H1 (cell line): Measurements from ENCODE around the gene MBOAT1. TPM values are rescaled to one million over a fixed set of nuclear protein-coding genes. Genes with fewer than 3 reads are reported as not detected.

Source experiments
- CTCF ChIA-PET: fragments of 300-600 bp; sonication (Branson Sonifier 250); formaldehyde crosslinking; loops from one replicate; lab custom pipeline; 2021; ENCODE audit not compliant: partially characterized antibody; lab: Charles Lee
- POLR2A ChIA-PET: fragments of 300-600 bp; sonication (Branson Sonifier 250); formaldehyde crosslinking; loops from one replicate; lab custom pipeline; 2021; ENCODE audit warnings: inconsistent platforms; ENCODE audit not compliant: partially characterized antibody; lab: Charles Lee
- DNase-seq, 2 experiments: peaks; one replicate each; pipeline versions ENCODE4 v3.0.0 to v3.0.0-alpha.2; 2010 to 2022; ENCODE audit warnings: low spot score in 2 of 2, low read depth in 1 of 2, mixed read lengths in 1 of 2
- FAIRE-seq: peaks from 2 replicates; lab custom pipeline; 2011; peaks lifted over from hg19 to GRCh38; lab: Jason Lieb, UNC
- H2AFZ ChIP-seq: 2 replicates; pipeline ENCODE4 v1.8.1; 2012; ENCODE audit warnings: low read length, inconsistent platforms
- H2AK5ac ChIP-seq: 2 replicates; pipeline ENCODE4 v1.6.1; 2013; ENCODE audit warnings: low read depth, low read length
- H2BK120ac ChIP-seq: replicated peaks from 2 replicates; pipeline ENCODE3; 2013; ENCODE audit warnings: low read depth, low read length, inconsistent platforms
- H2BK12ac ChIP-seq: 2 replicates; pipeline ENCODE4 v1.6.1; 2013; ENCODE audit warnings: low read depth, low read length
- H2BK15ac ChIP-seq: 2 replicates; pipeline ENCODE4 v1.6.1; 2013; ENCODE audit warnings: low read length
- H2BK20ac ChIP-seq: 2 replicates; pipeline ENCODE4 v1.6.1; 2013; ENCODE audit warnings: low read length
- H2BK5ac ChIP-seq: 2 replicates; pipeline ENCODE4 v1.6.1; 2013; ENCODE audit warnings: low read depth, low read length
- H3K14ac ChIP-seq: 2 replicates; pipeline ENCODE4 v1.6.1; 2013; ENCODE audit warnings: inconsistent platforms; ENCODE audit not compliant: insufficient read length
- H3K18ac ChIP-seq: 2 replicates; pipeline ENCODE4 v1.6.1; 2013; ENCODE audit warnings: low read length; ENCODE audit errors: extremely low read depth
- H3K23ac ChIP-seq: 2 replicates; pipeline ENCODE4 v1.6.1; 2013; ENCODE audit warnings: inconsistent platforms; ENCODE audit not compliant: insufficient read length
- H3K23me2 ChIP-seq: 2 replicates; pipeline ENCODE4 v1.6.1; 2013; ENCODE audit warnings: low read depth, low read length
- H3K27ac ChIP-seq: 2 replicates; pipeline ENCODE4 v1.6.1; 2011; ENCODE audit warnings: low read depth, low read length, inconsistent platforms
- H3K27me3 ChIP-seq, 4 experiments: replicated peaks in 1 of 4; 1 replicate in 1 of 4; 2 replicates in 3 of 4; pipeline versions ENCODE4 v1.6.1 to v1.8.1; 2011 to 2013; ENCODE audit warnings: low read length in 3 of 4, mild to moderate bottlenecking in 3 of 4, inconsistent platforms in 2 of 4, mixed read lengths in 2 of 4, moderate library complexity in 1 of 4; ENCODE audit not compliant: control insufficient read depth in 3 of 4, insufficient read depth in 3 of 4; ENCODE audit errors: extremely low read depth in 1 of 4
- H3K36me3 ChIP-seq, 4 experiments: 2 replicates each; pipeline versions ENCODE4 v1.6.1 to v1.8.1; 2011 to 2013; ENCODE audit warnings: mild to moderate bottlenecking in 4 of 4, low read length in 3 of 4, moderate library complexity in 2 of 4, control low read depth in 1 of 4, inconsistent platforms in 1 of 4; ENCODE audit not compliant: insufficient read depth in 4 of 4, control insufficient read depth in 2 of 4
- H3K4ac ChIP-seq: replicated peaks from 2 replicates; pipeline ENCODE3; 2013; ENCODE audit warnings: low read length, low read depth, mixed read lengths, inconsistent platforms; ENCODE audit not compliant: insufficient read length
- H3K4me1 ChIP-seq, 4 experiments: replicated peaks in 1 of 4; 1 replicate in 1 of 4; 2 replicates in 3 of 4; pipeline versions ENCODE4 v1.6.1 to v1.8.1; 2011 to 2013; ENCODE audit warnings: low read length in 3 of 4, inconsistent platforms in 2 of 4, mixed read lengths in 1 of 4; ENCODE audit not compliant: insufficient read depth in 4 of 4, control insufficient read depth in 3 of 4
- H3K4me2 ChIP-seq, 2 experiments: 2 replicates each; pipeline versions ENCODE4 v1.6.1 to v1.8.1; 2011 to 2013; ENCODE audit warnings: low read depth in 2 of 2, low read length in 2 of 2, control low read depth in 1 of 2, inconsistent platforms in 1 of 2, mild to moderate bottlenecking in 1 of 2; ENCODE audit not compliant: insufficient read depth in 1 of 2
- H3K4me3 ChIP-seq, 4 experiments: fragments of 200-600, 300-600 bp in 1 of 4; sonication (generic), shearing (Covaris generic), sonication (Bioruptor Twin) in 1 of 4; 2 replicates each; pipeline versions ENCODE4 v1.5.1 to v1.8.1; 2011 to 2016; ENCODE audit warnings: low read length in 4 of 4, low read depth in 3 of 4, control low read depth in 2 of 4, inconsistent platforms in 2 of 4, mild to moderate bottlenecking in 2 of 4, mixed read lengths in 1 of 4, moderate library complexity in 1 of 4; ENCODE audit not compliant: insufficient read depth in 2 of 4; ENCODE audit errors: extremely low read depth in 1 of 4
- H3K56ac ChIP-seq: replicated peaks from 2 replicates; pipeline ENCODE3; 2013; ENCODE audit warnings: low read depth, mild to moderate bottlenecking, mixed read lengths, low read length, inconsistent platforms; ENCODE audit not compliant: insufficient read length
- H3K79me1 ChIP-seq: 2 replicates; pipeline ENCODE4 v1.6.1; 2013; ENCODE audit warnings: low read depth, low read length, control low read depth
- H3K79me2 ChIP-seq, 2 experiments: 2 replicates each; pipeline versions ENCODE4 v1.6.1 to v1.8.1; 2012 to 2013; ENCODE audit warnings: low read length in 2 of 2, mild to moderate bottlenecking in 2 of 2, inconsistent platforms in 1 of 2; ENCODE audit not compliant: insufficient read depth in 2 of 2, control insufficient read depth in 1 of 2
- H3K9ac ChIP-seq, 4 experiments: replicated peaks in 1 of 4; 1 replicate in 1 of 4; 2 replicates in 3 of 4; pipeline versions ENCODE4 v1.6.1 to v1.8.1; 2011 to 2013; ENCODE audit warnings: low read depth in 3 of 4, low read length in 3 of 4, control low read depth in 2 of 4, mild to moderate bottlenecking in 2 of 4, moderate library complexity in 2 of 4, inconsistent platforms in 1 of 4; ENCODE audit errors: extremely low read depth in 1 of 4
- H3K9me3 ChIP-seq, 2 experiments: 2 replicates each; pipeline versions ENCODE4 v1.6.1 to v1.8.1; 2012 to 2013; ENCODE audit warnings: mild to moderate bottlenecking in 2 of 2, moderate library complexity in 2 of 2, control low read depth in 1 of 2, inconsistent platforms in 1 of 2, low read depth in 1 of 2, low read length in 1 of 2, mixed read lengths in 1 of 2; ENCODE audit not compliant: insufficient read depth in 2 of 2
- H4K20me1 ChIP-seq, 2 experiments: replicated peaks in 1 of 2; 2 replicates each; pipeline versions ENCODE3 to v1.8.1; 2011 to 2013; ENCODE audit warnings: inconsistent platforms in 2 of 2, low read length in 2 of 2, mild to moderate bottlenecking in 1 of 2; ENCODE audit not compliant: insufficient read depth in 2 of 2, control insufficient read depth in 1 of 2
- H4K5ac ChIP-seq: 2 replicates; pipeline ENCODE4 v1.6.1; 2013; ENCODE audit warnings: low read length, low read depth, mixed read lengths, inconsistent platforms; ENCODE audit not compliant: insufficient read length
- H4K8ac ChIP-seq: 2 replicates; pipeline ENCODE4 v1.8.0; 2013; ENCODE audit warnings: mild to moderate bottlenecking, moderate library complexity, low read length, inconsistent platforms; ENCODE audit not compliant: insufficient read depth; ENCODE audit errors: extremely low read depth
- H4K91ac ChIP-seq: replicated peaks from 2 replicates; pipeline ENCODE3; 2013; ENCODE audit warnings: low read length, mixed read lengths, inconsistent platforms; ENCODE audit not compliant: insufficient read length
- ATF3 ChIP-seq: IDR thresholded peaks from 2 replicates; pipeline ENCODE4 v1.6.1; 2011; ENCODE audit warnings: low read depth, mild to moderate bottlenecking, low read length; ENCODE audit not compliant: insufficient read depth
- CREB1 ChIP-seq: IDR thresholded peaks from 2 replicates; pipeline ENCODE4 v1.6.1; 2012; ENCODE audit warnings: inconsistent platforms
- HDAC6 ChIP-seq: IDR thresholded peaks from one replicate; pipeline ENCODE4 v1.7.1; 2012; ENCODE audit warnings: low read depth, mild to moderate bottlenecking, inconsistent platforms, low read length, moderate library complexity
- POLR2AphosphoS5 ChIP-seq: IDR thresholded peaks from 2 replicates; pipeline ENCODE4 v1.6.1; 2011; ENCODE audit warnings: low read depth, low read length
- RBBP5 ChIP-seq: IDR thresholded peaks from 2 replicates; pipeline ENCODE4 v1.7.1; 2012; ENCODE audit warnings: low read depth, mild to moderate bottlenecking, inconsistent platforms, low read length, moderate library complexity, borderline replicate concordance
- SIN3A ChIP-seq, 2 experiments: IDR thresholded peaks in 1 of 2; conservative IDR thresholded peaks in 1 of 2; 2 replicates each; pipeline ENCODE4 v1.6.1; 2011 to 2012; ENCODE audit warnings: low read length in 2 of 2, improper control_type of control experiment in 1 of 2, low read depth in 1 of 2, mild to moderate bottlenecking in 1 of 2
- SIRT6 ChIP-seq: IDR thresholded peaks from one replicate; pipeline ENCODE4 v1.7.1; 2012; ENCODE audit warnings: low read length, inconsistent platforms
- TAF1 ChIP-seq: IDR thresholded peaks from 2 replicates; pipeline ENCODE4 v1.6.1; 2011; ENCODE audit warnings: mild to moderate bottlenecking, low read depth, low read length
- WGBS, 2 experiments: shearing (Covaris generic) in 1 of 2; methylation state at CpG; one replicate each; pipeline versions ENCODE4 v1.1.6 to v1.1.7; 2013 to 2015; ENCODE audit warnings: low lambda C conversion rate in 2 of 2, mixed read lengths in 2 of 2, inconsistent platforms in 1 of 2, low coverage in 1 of 2, missing lambda C conversion rate in 1 of 2; ENCODE audit not compliant: insufficient replicate concordance in 2 of 2, insufficient coverage in 1 of 2, insufficient read length in 1 of 2; ENCODE audit errors: extremely low coverage in 1 of 2, missing lambda C conversion rate in 1 of 2; 5-methylcytosine and 5-hydroxymethylcytosine counted together
- polyA plus RNA-seq, 7 experiments: library from polyadenylated mRNA; depleted of rRNA in 3 of 7; stranded (reverse) in 5 of 7; unstranded in 2 of 7; fragments of >200 nt in 5 of 7; fragments of 200-250 nt in 2 of 7; gene quantifications; 1 replicate in 5 of 7; 2 replicates in 1 of 7; 4 replicates in 1 of 7; pipeline versions ENCODE4 v1.2.1 to v1.2.3, GENCODE V29; 2011 to 2013; ENCODE audit warnings: missing spikeins in 2 of 7, mixed read lengths in 2 of 7
- total RNA-seq: library from RNA; stranded (reverse); fragmentation: NEBNext Ultra II Directional; extraction: Animal tissue kit (Norgen Biotek cat#: 25700); gene quantifications from 2 replicates; pipeline ENCODE4 v1.2.1, GENCODE V29; 2021

The MBOAT1 gene
- total and polyA plus RNA-seq, 2 of the 8 experiments (the other 6 are each of a cell fraction or from before 2014, with no cell fraction given), result 4.9 to 19.5 TPM

- H2AK5ac ChIP-seq, result no peak overlapping the region
- no peak overlapping the region for H4K8ac ChIP-seq
- H3K4me2 ChIP-seq, result no peak overlapping the region
- no peaks in the 10 kb centered on the region for H3K79me1 ChIP-seq
- H2BK5ac ChIP-seq, result no peak overlapping the region
- H3K27ac ChIP-seq, result no peak overlapping the region
- no peak overlapping the region for H3K4ac ChIP-seq
- H4K20me1 ChIP-seq, result no peaks in the 10 kb centered on the region
- H3K18ac ChIP-seq, result no peak overlapping the region
- no peak for TF ChIP-seq TAF1
- no peak for TF ChIP-seq ATF3
- no peak for TF ChIP-seq SIN3A (conservative IDR thresholded peaks at IDR 0.05 in 1 of 2, IDR thresholded peaks at IDR 0.05 in 1 of 2; ENCODE audit: low read depth in 1 of 2, low read length in 2 of 2)
- no peak for TF ChIP-seq SIRT6
- TF ChIP-seq CREB1, result no peak
- TF ChIP-seq RBBP5, result no peak
- no peak for TF ChIP-seq HDAC6
- TF ChIP-seq POLR2AphosphoS5, result no peak
- H4K91ac ChIP-seq, result no peak overlapping the region
- FAIRE-seq (no peak), DNase-seq (no peak)
- no peak overlapping the region for H3K14ac ChIP-seq
- no peak overlapping the region for H3K9ac ChIP-seq
- H3K56ac ChIP-seq, result no peak overlapping the region
- ChIA-PET CTCF (no interaction called here), POLR2A (no interaction called here)
- no peaks in the 10 kb centered on the region for H3K36me3 ChIP-seq
- H4K5ac ChIP-seq, result no peak overlapping the region
- H2AFZ ChIP-seq, result no peak overlapping the region
- WGBS, 2 experiments, result 95% methylated on average over 2 of the region's 2 CpGs; no CpG with 5 or more reads in 1 of the 2 experiments
- no peak overlapping the region for H3K4me3 ChIP-seq
- no peaks in the 10 kb centered on the region for H3K79me2 ChIP-seq
- H3K9me3 ChIP-seq, result no peaks in the 10 kb centered on the region
- no peaks in the 10 kb centered on the region for H3K23me2 ChIP-seq
- H3K4me1 ChIP-seq, result no peaks in the 10 kb centered on the region
- no peak overlapping the region for H2BK12ac ChIP-seq
- H3K23ac ChIP-seq, result no peak overlapping the region
- H2BK120ac ChIP-seq, result no peak overlapping the region
- H3K27me3 ChIP-seq, result no peaks in the 10 kb centered on the region
- no peak overlapping the region for H2BK15ac ChIP-seq
- H2BK20ac ChIP-seq, result no peak overlapping the region
Observed at GRCh38 chr6:20227350-20227749, 15.1 kb upstream of the MBOAT1 start.
